GM19025 (cell line): ENCODE results near the gene IRF2BP1.
"Not testable (repeated sequence)": the region's sequence is repeated elsewhere in the genome, so short reads cannot be mapped to it uniquely, and the experiment has no call there.

Experiments used
- ATAC-seq: cut with Tn5 transposase; IDR thresholded peaks from one replicate; pipeline ENCODE4 v1.9.1; 2021; ENCODE audit warnings: mild to moderate bottlenecking, low read depth, moderate library complexity; ENCODE audit not compliant: unreplicated experiment

The IRF2BP1 gene

DNA sequence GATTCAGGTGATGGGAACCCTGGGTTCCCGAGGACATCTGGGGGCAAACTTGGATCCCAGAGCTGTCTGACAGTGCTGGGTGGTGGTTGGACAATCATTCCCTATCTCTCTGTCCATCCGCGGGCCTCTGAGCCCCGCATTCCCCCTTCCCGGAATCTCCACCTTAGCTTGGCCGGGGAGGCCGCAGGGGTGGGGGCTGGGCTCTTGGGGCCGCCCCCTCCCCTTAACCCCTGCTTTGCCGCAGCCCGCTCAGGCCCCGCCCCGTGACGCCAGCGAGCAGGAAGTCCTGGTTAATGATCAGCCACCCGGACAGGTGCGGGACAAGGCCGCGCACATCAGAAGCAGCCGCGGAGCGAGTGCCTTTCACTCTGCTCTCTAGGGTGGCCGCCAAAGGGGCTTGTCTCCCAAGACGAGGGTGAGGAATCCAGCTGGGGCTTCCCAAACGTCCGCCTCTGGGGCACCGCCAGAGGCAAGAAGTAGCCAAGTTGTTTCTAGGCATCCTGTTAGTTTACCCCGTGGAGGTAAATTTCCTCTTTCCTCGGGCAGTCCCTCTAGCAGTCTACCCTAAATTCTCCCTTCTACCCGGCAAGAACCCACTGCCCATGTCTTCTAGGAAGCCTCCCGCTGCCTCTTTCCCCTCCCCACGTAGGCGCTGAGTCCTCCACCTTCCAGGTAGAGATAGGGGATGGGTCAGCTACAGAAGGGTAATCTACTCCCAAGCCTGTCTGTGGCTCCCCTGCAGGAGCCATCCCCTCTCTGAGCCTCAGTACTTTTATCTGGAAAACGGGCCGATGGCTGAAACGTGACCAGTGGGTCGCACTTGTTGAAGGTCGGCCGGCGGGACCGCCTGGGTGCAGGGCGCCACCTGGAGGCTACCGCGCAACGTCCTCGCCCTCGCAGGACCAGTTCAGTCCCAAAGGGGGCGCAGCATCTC lies 3.0 kb downstream of the IRF2BP1 start:
- no peak for ATAC-seq

- no peak for ATAC-seq
Observed at GRCh38 chr19:45881909-45882528, 3.9 kb downstream of the IRF2BP1 start.

DNA sequence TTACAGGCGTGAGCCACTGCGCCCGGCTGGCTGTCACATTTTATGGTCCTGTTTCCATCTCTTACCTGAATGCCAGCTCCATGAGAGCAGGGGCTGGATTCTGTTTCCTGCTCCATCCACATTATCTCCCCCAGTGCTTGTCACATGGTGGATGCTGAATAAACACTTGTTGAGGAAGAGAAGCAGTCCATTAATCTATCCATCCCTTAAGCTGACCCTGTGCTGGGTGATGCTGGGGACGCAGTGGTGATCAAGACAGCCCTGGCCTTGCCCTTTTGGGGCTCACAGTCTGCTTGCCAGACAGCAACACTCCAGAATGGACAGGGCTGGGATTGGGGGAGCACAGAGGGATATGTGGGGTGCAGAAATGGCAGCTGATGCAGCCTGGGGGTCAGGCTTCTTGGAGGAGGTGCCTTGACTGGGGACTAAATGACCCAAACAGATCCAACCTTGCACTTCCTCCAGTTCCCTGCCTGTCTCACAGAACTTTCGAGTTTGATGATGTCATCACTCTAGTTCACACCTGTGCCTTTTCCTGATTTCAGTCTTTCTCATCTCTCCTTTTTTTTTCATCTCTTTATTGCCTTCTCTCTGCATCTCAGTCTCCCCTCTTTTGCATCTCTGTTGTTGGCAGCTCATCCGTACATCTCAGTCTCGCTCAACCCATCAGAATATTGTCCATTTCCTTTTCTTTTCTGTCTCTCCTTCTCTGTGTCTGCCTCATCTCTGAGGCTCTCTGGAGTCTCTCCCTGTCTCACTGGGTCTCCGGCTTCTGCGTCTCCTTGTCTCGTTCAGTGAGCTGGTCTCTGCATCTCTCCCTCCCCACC lies 4.6 kb downstream of the IRF2BP1 start:
- no peak for ATAC-seq

- no peak for ATAC-seq
Observed at GRCh38 chr19:45879971-45880370, 6.0 kb downstream of the IRF2BP1 start.

GRCh38 chr19:45879055-45879454 lies 6.9 kb downstream of the IRF2BP1 start:
- ATAC-seq = no peak

DNA sequence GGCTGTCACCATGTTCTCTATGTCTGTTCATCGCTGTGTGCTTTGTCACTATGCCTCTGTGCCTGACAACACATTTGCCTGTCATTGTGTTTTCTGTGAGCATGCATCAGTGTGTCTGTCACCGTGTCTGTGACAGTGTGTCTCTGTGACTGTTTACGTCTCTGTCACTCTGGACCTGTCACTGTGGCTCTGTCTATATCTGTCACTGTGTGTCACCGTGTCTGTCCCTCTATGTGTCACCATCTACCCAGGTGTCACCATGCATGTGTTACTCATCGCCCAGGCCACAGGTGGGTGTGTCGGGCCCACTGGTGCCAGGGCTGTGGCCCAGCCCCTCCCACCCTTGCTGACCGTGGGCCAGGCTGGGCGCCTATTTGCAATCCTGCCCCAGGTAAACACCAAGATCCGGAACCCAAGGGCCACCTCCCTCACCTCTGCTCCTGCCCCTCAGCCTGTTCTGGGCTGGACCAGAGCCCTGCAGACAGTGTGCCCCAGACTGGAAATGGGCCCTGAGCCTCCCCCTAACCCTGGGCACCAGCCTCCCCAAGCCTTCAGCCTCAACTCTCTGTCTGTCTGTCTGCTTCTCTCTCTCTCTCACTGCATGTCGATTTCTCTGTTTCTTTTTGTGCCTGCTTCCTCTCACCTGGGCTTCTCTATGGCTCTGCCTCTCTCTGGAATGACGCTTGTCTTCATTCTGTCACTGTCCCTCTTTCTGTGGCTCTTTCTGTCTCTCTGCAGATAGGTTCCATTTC lies 7.7 kb downstream of the IRF2BP1 start:
- ATAC-seq = no peak

DNA sequence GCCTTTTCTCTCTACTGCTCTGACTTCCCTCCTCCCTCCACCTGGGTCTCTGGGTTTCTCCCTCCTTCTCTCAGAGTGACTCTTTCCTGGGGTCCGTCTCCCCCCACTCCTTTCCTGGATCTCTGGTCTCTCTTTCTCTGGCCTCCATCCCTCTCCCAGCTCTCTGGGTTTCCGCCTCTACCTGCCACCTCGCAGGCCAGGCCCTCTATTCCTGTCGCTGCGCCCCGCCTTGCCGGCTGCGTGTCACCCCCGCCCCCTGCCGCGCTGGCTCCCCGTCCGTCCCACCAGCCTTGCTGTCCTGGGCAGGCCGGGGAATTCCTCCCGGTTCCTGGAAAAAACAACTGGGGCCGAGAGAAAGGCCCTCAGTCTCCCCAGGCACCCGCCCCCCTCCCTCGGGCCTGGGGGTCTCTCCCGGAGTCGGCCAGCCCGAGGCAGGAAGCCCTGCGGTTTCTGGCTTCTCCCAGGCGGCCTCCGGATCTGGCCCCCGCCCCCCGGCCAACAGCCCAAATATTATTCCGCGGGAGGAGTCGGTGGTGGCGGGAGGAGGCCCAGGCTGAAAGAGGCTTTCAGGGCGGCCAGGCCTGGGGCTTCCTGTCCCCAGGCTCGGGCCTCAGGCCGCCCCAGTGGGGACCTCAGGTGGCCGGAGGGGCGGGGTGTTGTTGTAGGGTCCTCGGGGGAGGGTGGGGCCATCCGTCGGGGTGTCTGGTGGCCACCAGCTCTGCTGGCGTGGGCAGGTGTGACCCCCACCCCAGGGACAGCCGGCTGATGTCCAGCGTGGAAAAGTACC lies 9.3 kb downstream of the IRF2BP1 start:
- ATAC-seq = no peak

DNA sequence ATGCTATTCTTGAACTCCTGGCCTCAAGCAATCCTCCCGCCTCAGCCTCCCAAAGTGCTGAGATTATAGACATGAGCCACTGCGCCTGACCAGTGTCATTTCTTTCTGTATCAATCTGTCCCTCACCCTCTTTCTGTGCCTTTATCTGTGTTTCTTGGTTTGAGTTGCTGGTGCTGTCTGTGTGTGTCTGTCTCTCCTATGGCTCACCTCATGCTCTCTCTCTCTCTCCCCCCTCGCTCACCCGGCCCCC lies 9.9 kb downstream of the IRF2BP1 start:
- ATAC-seq = no peak

GRCh38 chr19:45874620-45874966 lies 11.3 kb downstream of the IRF2BP1 start:
- ATAC-seq = no peak

DNA sequence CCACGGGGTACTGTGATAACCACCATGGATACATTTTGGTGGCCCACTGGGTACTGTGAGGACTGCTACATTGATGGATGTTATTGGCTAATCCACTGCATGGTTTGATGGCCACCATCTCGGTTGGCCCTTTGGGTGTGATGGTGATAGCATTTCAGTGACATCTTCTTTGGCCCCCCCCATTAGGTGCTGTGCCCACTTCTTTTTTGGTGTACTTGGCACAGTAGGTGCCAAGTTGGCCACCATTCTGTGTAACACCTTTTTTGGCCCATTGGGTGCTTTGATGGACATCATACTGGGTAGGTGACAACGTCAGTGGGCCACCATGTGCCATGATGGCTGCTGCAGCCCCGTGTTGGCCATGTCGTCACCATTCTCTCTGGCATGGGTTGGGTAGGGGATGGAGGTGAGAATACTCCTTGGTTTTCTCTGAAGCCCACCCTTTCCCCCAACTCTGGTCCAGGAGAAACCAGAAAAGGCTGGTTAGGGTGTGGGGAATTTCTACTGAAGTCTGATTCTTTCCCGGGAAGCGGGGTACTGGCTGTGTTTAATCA lies 12.6 kb downstream of the IRF2BP1 start:
- no peak for ATAC-seq

- ATAC-seq = no peak
Observed at GRCh38 chr19:45872095-45872919, 13.6 kb downstream of the IRF2BP1 start.

- ATAC-seq = no peak
Observed at GRCh38 chr19:45870798-45871197, 15.1 kb downstream of the IRF2BP1 start.

DNA sequence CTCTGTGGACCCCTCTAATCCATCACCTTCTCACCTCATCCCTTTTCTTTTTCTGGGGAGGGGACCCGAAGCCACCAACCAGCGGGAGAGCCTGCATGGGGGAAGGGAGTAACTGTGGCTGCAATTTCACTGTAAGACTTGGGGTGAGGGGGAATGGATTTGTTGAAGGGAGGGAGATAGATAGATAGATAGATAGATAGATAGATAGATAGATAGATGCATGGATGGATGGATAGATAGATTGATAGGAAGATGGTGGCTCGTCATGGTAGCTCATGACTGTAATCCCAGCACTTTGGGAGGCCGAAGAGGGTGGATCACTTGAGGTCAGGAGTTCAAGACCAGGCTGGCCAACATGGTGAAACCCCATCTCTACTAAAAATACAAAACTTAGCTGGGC lies 18.7 kb downstream of the IRF2BP1 start:
- not testable (repeated sequence) for ATAC-seq

GRCh38 chr19:45866400-45867176 lies 19.4 kb downstream of the IRF2BP1 start:
- no peak for ATAC-seq

- no peak for ATAC-seq
Observed at GRCh38 chr19:45865269-45865948, 20.5 kb downstream of the IRF2BP1 start.

DNA sequence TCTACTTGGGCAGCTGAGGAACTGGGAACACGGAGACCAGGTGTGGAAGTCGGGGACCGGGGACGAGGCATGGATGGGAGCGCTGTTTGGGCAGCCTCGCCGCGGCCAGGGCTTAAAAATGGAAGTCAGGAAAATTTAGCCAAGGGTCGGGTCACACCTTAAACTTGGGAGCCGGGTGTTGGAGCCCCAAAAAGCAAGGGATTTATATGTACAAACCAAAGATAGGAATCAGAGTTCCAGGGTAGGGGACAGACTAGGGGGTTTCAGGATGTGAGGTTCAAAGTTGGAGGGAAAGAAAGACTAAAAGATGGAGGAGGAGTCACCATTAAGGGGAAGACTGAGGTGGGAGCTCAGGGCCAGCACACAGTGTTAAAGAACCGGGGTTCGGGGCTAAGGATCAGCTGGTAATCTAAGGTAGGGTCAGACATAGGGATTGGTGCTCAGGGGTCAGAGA lies 21.3 kb downstream of the IRF2BP1 start:
- no peak for ATAC-seq

DNA sequence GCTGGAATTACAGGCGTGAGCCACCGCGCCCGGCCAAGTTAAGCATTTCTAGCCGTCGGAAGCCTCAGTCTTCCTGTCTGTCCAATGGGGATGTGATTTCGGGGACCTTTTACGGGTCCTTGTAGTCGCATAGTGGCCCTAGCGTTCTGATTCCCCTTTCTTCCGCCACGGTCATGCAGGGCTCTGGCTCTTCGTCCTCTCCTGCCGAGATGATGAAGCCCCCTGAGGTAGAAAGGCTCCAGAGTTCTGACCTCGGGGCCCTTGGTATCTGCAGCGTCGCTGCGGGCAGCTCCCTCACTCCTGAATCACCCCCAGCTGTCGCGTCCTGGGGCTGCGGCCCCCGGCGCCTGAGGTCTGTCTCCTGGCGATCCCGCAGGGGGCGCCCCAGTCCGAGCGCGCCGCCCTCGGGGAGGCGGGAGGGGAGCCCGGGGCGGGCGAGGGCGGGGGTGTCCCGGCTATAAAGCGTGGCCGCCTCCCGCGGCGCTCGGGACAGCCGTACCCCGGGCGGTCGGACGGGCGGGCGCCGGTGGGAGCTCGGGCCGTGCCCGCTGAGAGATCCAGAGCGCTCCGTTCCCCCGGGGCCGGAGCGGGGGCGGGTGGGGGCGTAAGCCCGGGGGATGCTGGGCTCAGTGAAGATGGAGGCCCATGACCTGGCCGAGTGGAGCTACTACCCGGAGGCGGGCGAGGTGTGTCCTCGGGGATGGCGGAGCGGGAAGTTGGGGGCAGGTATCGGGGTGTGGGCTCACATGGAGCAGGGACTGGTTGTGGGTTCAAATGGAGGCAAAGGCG lies 21.9 kb downstream of the IRF2BP1 start, which contains the start of gene FOXA3:
Gene FOXA3, plus strand, starts transcription at position 487 of the 789 bp plus-strand sequence. Its CDS starts 131 bp downstream, at position 618.
- peak; percentile 30 for ATAC-seq
